ENCODE data around the gene CACNB2. TPM values are rescaled to one million over a fixed set of nuclear protein-coding genes. Genes with fewer than 3 reads are reported as not detected.
"Not testable (repeated sequence)": the region's sequence is repeated elsewhere in the genome, so short reads cannot be mapped to it uniquely, and the experiment has no call there.

The CACNB2 gene
- total RNA-seq, 1 donor from 2014 or later = 3.5 TPM

DNA sequence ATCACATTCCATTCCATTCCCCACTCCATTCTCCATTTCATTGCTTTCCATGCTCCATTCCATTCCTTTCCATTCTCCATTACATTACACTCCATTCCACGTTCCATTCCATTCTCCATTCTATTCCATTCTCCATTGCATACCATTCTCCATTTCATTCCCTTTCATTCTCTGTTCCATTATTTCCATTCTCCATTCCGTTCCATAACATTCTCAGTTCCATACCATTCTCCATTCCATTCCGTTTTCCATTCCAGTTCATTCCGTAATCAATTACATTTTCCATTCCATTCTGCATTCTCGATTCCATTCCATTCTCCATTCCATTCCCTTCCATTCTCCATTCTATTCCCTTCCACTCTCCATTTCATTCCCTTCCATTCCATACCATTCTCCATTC, 424.8 kb downstream of the CACNB2 start:
- peaks cover 3% of the 10 kb centered on the region for H3K9me3 ChIP-seq (ENCODE audit: low read depth)
- no peaks in the 10 kb centered on the region for H3K27me3 Mint-ChIP-seq (ENCODE audit: insufficient read depth, low read depth)
- no peaks in the 10 kb centered on the region for H3K36me3 ChIP-seq

DNA sequence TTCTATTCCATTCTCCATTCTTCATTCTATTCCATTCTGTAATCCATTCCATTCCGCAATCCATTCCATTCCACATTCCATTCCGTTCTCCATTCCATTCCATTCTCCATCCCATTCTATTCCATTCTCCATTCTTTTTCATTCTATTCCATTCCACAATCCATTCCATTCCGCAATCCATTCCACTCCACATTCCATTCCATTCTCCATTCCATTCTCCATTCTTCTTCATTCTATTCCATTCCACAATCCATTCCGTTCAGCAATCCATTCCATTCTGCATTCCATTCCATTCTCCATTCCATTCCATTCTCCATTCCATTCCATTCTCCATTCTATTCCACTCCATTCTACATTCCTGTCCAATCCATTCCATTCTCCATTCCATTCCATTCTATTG, 426.0 kb downstream of the CACNB2 start:
- H3K4me2 ChIP-seq = no peak overlapping the region
- H3K27me3 ChIP-seq = no peaks in the 10 kb centered on the region
- Mint-ChIP-seq H3K4me1 (no peaks in the 10 kb centered on the region), H3K4me3 (no peak overlapping the region), H3K27ac (no peak overlapping the region), H3K36me3 (no peaks in the 10 kb centered on the region), H3K9me3 (no peaks in the 10 kb centered on the region), H3K27me3 (ENCODE audit: insufficient read depth, low read depth) (no peaks in the 10 kb centered on the region)
- no peak overlapping the region for H3K4me3 ChIP-seq
- H3K9me3 ChIP-seq (ENCODE audit: low read depth) = peaks cover 3% of the 10 kb centered on the region
- H3K9ac ChIP-seq = no peak overlapping the region
- H4K20me1 ChIP-seq (ENCODE audit: low read depth) = no peaks in the 10 kb centered on the region
- no peaks in the 10 kb centered on the region for H3K4me1 ChIP-seq
- DNase-seq (ENCODE audit: low spot score) = peak; percentile 7
- H3K79me2 ChIP-seq (ENCODE audit: low read depth) = no peaks in the 10 kb centered on the region
- TF ChIP-seq EZH2 (IDR thresholded peaks at IDR 0.05) (no peak), EZH2phosphoT487 (IDR thresholded peaks at IDR 0.05) (no peak), CTCF (IDR thresholded peaks at IDR 0.05) (no peak)
- no peak overlapping the region for H2AFZ ChIP-seq (replicated peaks)
- no peak overlapping the region for H3K27ac ChIP-seq
- no peaks in the 10 kb centered on the region for H3K36me3 ChIP-seq
- no peaks in the 10 kb centered on the region for H3F3A ChIP-seq (ENCODE audit: low read depth)

More for the DNA sequence above, 424.8 kb downstream of the CACNB2 start:
- Mint-ChIP-seq H3K4me1 (no peaks in the 10 kb centered on the region), H3K27ac (no peak overlapping the region), H3K36me3 (no peaks in the 10 kb centered on the region), H3K4me3 (no peak overlapping the region), H3K9me3 (no peaks in the 10 kb centered on the region)
- H2AFZ ChIP-seq (replicated peaks) = no peak overlapping the region
- no peak overlapping the region for H3K9ac ChIP-seq
- no peaks in the 10 kb centered on the region for H4K20me1 ChIP-seq (ENCODE audit: low read depth)
- H3F3A ChIP-seq (ENCODE audit: low read depth) = no peaks in the 10 kb centered on the region
- no peaks in the 10 kb centered on the region for H3K4me1 ChIP-seq
- no peaks in the 10 kb centered on the region for H3K79me2 ChIP-seq (ENCODE audit: low read depth)
- no peak overlapping the region for H3K4me3 ChIP-seq
- no peak for TF ChIP-seq EZH2phosphoT487 (IDR thresholded peaks at IDR 0.05)
- no peak for TF ChIP-seq CTCF (IDR thresholded peaks at IDR 0.05)
- no peak for TF ChIP-seq EZH2 (IDR thresholded peaks at IDR 0.05)
- no peak overlapping the region for H3K4me2 ChIP-seq
- H3K27ac ChIP-seq = no peak overlapping the region
- DNase-seq (ENCODE audit: low spot score) = no peak
- no peaks in the 10 kb centered on the region for H3K27me3 ChIP-seq

- TF ChIP-seq CTCF (IDR thresholded peaks at IDR 0.05) (no peak), EZH2 (IDR thresholded peaks at IDR 0.05) (no peak), EZH2phosphoT487 (IDR thresholded peaks at IDR 0.05) (no peak)
- no peak for DNase-seq (ENCODE audit: low spot score)
- no peak overlapping the region for H3K4me3 ChIP-seq
- H2AFZ ChIP-seq (replicated peaks) = no peak overlapping the region
- Mint-ChIP-seq H3K27me3 (ENCODE audit: insufficient read depth, low read depth) (no peaks in the 10 kb centered on the region), H3K36me3 (no peaks in the 10 kb centered on the region), H3K27ac (no peak overlapping the region), H3K9me3 (no peaks in the 10 kb centered on the region), H3K4me3 (no peak overlapping the region), H3K4me1 (no peaks in the 10 kb centered on the region)
- H4K20me1 ChIP-seq (ENCODE audit: low read depth) = no peaks in the 10 kb centered on the region
- H3K4me1 ChIP-seq = no peaks in the 10 kb centered on the region
- no peak overlapping the region for H3K27ac ChIP-seq
- H3K9me3 ChIP-seq (ENCODE audit: low read depth) = peaks cover 3% of the 10 kb centered on the region
- H3K4me2 ChIP-seq = no peak overlapping the region
- H3K79me2 ChIP-seq (ENCODE audit: low read depth) = no peaks in the 10 kb centered on the region
- no peaks in the 10 kb centered on the region for H3F3A ChIP-seq (ENCODE audit: low read depth)
- H3K9ac ChIP-seq = no peak overlapping the region
- H3K27me3 ChIP-seq = no peaks in the 10 kb centered on the region
- peaks cover 1% of the 10 kb centered on the region for H3K36me3 ChIP-seq
Observed at GRCh38 chr10:18567343-18567856, 427.2 kb downstream of the CACNB2 start.

- H3K36me3 Mint-ChIP-seq; DNase-seq (ENCODE audit: low spot score); H3K9me3 ChIP-seq (ENCODE audit: low read depth); H3K4me3 ChIP-seq; H3K27me3 ChIP-seq; H2AFZ ChIP-seq (replicated peaks); H3K27me3 Mint-ChIP-seq (ENCODE audit: insufficient read depth, low read depth); H3K9me3 Mint-ChIP-seq; H3F3A ChIP-seq (ENCODE audit: low read depth); H4K20me1 ChIP-seq (ENCODE audit: low read depth); H3K4me2 ChIP-seq; H3K79me2 ChIP-seq (ENCODE audit: low read depth); H3K9ac ChIP-seq; H3K27ac Mint-ChIP-seq; H3K36me3 ChIP-seq; H3K4me1 ChIP-seq; H3K4me1 Mint-ChIP-seq; H3K27ac ChIP-seq; H3K4me3 Mint-ChIP-seq: not testable (repeated sequence)
Observed at GRCh38 chr10:18570386-18570785, 430.2 kb downstream of the CACNB2 start.

All from neural progenitor cell (in vitro differentiated cells).